DND-41 (cell line): ENCODE results near the gene HSDL2.
A peak's percentile ranks its signal among the peaks of the same experiment; 100 is the strongest.
"Not testable (repeated sequence)": the region's sequence is repeated elsewhere in the genome, so short reads cannot be mapped to it uniquely, and the experiment has no call there.

Experiments used
- ATAC-seq: fragments of 200-7000 bp; cut with Tn5 transposase; 3 replicates; pipeline ENCODE4 v1.9.1; 2021; ENCODE audit warnings: low read depth; ENCODE audit not compliant: insufficient read depth
- DNase-seq: peaks from one replicate; pipeline ENCODE4 v3.0.0-alpha.2; 2020
- H2AFZ ChIP-seq: 2 replicates; pipeline ENCODE4 v1.6.0; 2012; ENCODE audit warnings: low read depth, low read length
- H3K27ac ChIP-seq: 2 replicates; pipeline ENCODE4 v1.5.1; 2012; ENCODE audit warnings: low read length, inconsistent platforms
- H3K27me3 ChIP-seq: fragments of 200-600 bp; sonication (generic); 2 replicates; pipeline ENCODE4 v1.6.0; 2012; ENCODE audit warnings: low read length, mild to moderate bottlenecking, inconsistent platforms; ENCODE audit not compliant: insufficient read depth, poor library complexity
- H3K36me3 ChIP-seq: 2 replicates; pipeline ENCODE4 v1.5.1; 2012; ENCODE audit warnings: low read length, inconsistent platforms; ENCODE audit not compliant: insufficient read depth
- H3K4me1 ChIP-seq: 2 replicates; pipeline ENCODE4 v1.5.1; 2012; ENCODE audit warnings: mild to moderate bottlenecking, low read length; ENCODE audit not compliant: insufficient read depth
- H3K4me2 ChIP-seq: 2 replicates; pipeline ENCODE4 v1.6.0; 2012; ENCODE audit warnings: mild to moderate bottlenecking, moderate library complexity, low read length, inconsistent platforms; ENCODE audit not compliant: insufficient read depth
- H3K4me3 ChIP-seq, 2 experiments: fragments of 200-600 bp in 1 of 2; shearing (Covaris generic) in 1 of 2; 2 replicates each; pipeline ENCODE4 v1.5.1; 2012 to 2016; ENCODE audit warnings: inconsistent platforms in 2 of 2, low read length in 2 of 2, mild to moderate bottlenecking in 2 of 2, low read depth in 1 of 2, moderate library complexity in 1 of 2
- H3K79me2 ChIP-seq: 2 replicates; pipeline ENCODE4 v1.6.0; 2012; ENCODE audit warnings: low read length, inconsistent platforms; ENCODE audit not compliant: insufficient read depth
- H3K9ac ChIP-seq: 2 replicates; pipeline ENCODE4 v1.6.0; 2012; ENCODE audit warnings: low read depth, mild to moderate bottlenecking, inconsistent platforms, low read length, moderate library complexity
- H3K9me3 ChIP-seq: 2 replicates; pipeline ENCODE4 v1.5.1; 2012; ENCODE audit warnings: low read length, moderate library complexity, mild to moderate bottlenecking, inconsistent platforms; ENCODE audit not compliant: insufficient read depth, severe bottlenecking
- H4K20me1 ChIP-seq: 2 replicates; pipeline ENCODE4 v1.6.0; 2012; ENCODE audit warnings: low read length; ENCODE audit not compliant: insufficient read depth
- CTCF ChIP-seq: IDR thresholded peaks from 2 replicates; pipeline ENCODE4 v1.5.1; 2012; ENCODE audit warnings: borderline replicate concordance, low read length, moderate library complexity, mild to moderate bottlenecking; ENCODE audit not compliant: poor library complexity, severe bottlenecking; ENCODE audit errors: extremely low read depth
- EZH2 ChIP-seq: IDR thresholded peaks from 3 replicates; pipeline ENCODE4 v1.6.1; 2012; ENCODE audit warnings: borderline replicate concordance, low read depth, mild to moderate bottlenecking, moderate library complexity, low read length, inconsistent platforms; ENCODE audit not compliant: severe bottlenecking

Gene HSDL2

GRCh38 chr9:112374232-112374631 lies 5.7 kb upstream of the HSDL2 start:
- peaks cover 24% of the 10 kb centered on the region for H3K4me1 ChIP-seq
- not testable (repeated sequence) for H3K4me2 ChIP-seq, H3K36me3 ChIP-seq, ATAC-seq, H3K9ac ChIP-seq, H3K27ac ChIP-seq, H3K4me3 ChIP-seq, H4K20me1 ChIP-seq, DNase-seq, H3K27me3 ChIP-seq, H2AFZ ChIP-seq, H3K9me3 ChIP-seq, H3K79me2 ChIP-seq

- DNase-seq: no peak
- no peak overlapping the region for H3K4me2 ChIP-seq
These were observed 4.5 kb upstream of the HSDL2 start for GRCh38 chr9:112375361-112375760.

GRCh38 chr9:112377087-112377486 lies 2.8 kb upstream of the HSDL2 start:
- Histone ChIP-seq H3K36me3 (peaks cover 3% of the 10 kb centered on the region; the same call in 1 of the 2 replicates), H3K27ac (no peak overlapping the region), H4K20me1 (no peaks in the 10 kb centered on the region), H3K9ac (no peak overlapping the region), H2AFZ (no peak overlapping the region), H3K4me2 (peak overlapping the region; percentile 81), H3K79me2 (peaks cover 30% of the 10 kb centered on the region), H3K27me3 (no peaks in the 10 kb centered on the region), H3K4me1 (peaks cover 40% of the 10 kb centered on the region), H3K9me3 (no peaks in the 10 kb centered on the region), H3K4me3 (peak overlapping the region in 1 of 2 experiments; percentile 91; a peak in 1 of 4 replicates)
- TF ChIP-seq CTCF: no peak
- no peak for TF ChIP-seq EZH2
- DNase-seq (peak; percentile 25), ATAC-seq (no peak; the same call in 2 of the 3 replicates)

More at GRCh38 chr9:112375361-112375760, 4.5 kb upstream of the HSDL2 start:
- Histone ChIP-seq H2AFZ (no peak overlapping the region), H3K9me3 (no peaks in the 10 kb centered on the region), H3K9ac (no peak overlapping the region), H3K36me3 (peaks cover 3% of the 10 kb centered on the region; the same call in 1 of the 2 replicates), H3K27ac (no peak overlapping the region), H4K20me1 (no peaks in the 10 kb centered on the region), H3K79me2 (peaks cover 14% of the 10 kb centered on the region), H3K4me1 (peaks cover 24% of the 10 kb centered on the region), H3K27me3 (no peaks in the 10 kb centered on the region), H3K4me3 (no peak overlapping the region)
- no peak for TF ChIP-seq EZH2
- TF ChIP-seq CTCF: no peak
- ATAC-seq: no peak

GRCh38 chr9:112377684-112378327 lies 2.1 kb upstream of the HSDL2 start:
- H3K4me1 ChIP-seq: peaks cover 45% of the 10 kb centered on the region
- H3K4me3 ChIP-seq: peak overlapping the region in 1 of 2 experiments; percentile 91; a peak in 2 of 4 replicates
- no peaks in the 10 kb centered on the region for H3K27me3 ChIP-seq
- TF ChIP-seq CTCF: no peak
- no peak for TF ChIP-seq EZH2
- H3K9ac ChIP-seq: peak overlapping the region; percentile 99
- peak overlapping the region; percentile 100; the same call in 1 of the 2 replicates for H2AFZ ChIP-seq
- no peak for ATAC-seq
- DNase-seq: no peak
- peaks cover 3% of the 10 kb centered on the region; the same call in 1 of the 2 replicates for H3K36me3 ChIP-seq
- H3K4me2 ChIP-seq: peak overlapping the region; percentile 81
- H3K79me2 ChIP-seq: peaks cover 34% of the 10 kb centered on the region
- no peaks in the 10 kb centered on the region for H3K9me3 ChIP-seq
- no peak overlapping the region for H3K27ac ChIP-seq
- H4K20me1 ChIP-seq: no peaks in the 10 kb centered on the region
